Measurements from ENCODE around the gene WDPCP. TPM values are rescaled to one million over a fixed set of nuclear protein-coding genes. Genes with fewer than 3 reads are reported as not detected.

Gene WDPCP
- total and polyA plus RNA-seq, 2 of the 13 experiments (the other 11 are each of a cell fraction or from before 2014, with no cell fraction given): 2.9 to 5.2 TPM

DNA sequence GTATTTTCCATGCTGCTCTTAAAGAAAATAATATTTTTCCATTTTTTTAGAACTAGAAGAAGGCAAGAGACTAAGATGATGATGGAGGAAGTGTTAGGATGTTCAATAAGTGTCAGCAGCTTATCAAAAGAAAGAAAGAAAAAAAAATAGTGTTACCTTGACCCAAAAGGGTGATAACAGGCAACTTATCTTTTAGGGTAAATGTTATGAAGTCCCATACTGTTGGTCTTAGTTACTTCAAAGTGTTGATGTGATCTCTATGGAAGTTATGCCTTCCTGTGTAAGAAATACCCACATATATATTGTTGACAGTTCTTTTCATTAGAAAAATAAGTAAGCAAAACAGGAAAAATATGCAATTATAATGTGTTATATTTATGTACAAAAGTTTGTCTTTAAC lies 394.1 kb downstream of the WDPCP start (continued):
- TF ChIP-seq, protein P1, sequence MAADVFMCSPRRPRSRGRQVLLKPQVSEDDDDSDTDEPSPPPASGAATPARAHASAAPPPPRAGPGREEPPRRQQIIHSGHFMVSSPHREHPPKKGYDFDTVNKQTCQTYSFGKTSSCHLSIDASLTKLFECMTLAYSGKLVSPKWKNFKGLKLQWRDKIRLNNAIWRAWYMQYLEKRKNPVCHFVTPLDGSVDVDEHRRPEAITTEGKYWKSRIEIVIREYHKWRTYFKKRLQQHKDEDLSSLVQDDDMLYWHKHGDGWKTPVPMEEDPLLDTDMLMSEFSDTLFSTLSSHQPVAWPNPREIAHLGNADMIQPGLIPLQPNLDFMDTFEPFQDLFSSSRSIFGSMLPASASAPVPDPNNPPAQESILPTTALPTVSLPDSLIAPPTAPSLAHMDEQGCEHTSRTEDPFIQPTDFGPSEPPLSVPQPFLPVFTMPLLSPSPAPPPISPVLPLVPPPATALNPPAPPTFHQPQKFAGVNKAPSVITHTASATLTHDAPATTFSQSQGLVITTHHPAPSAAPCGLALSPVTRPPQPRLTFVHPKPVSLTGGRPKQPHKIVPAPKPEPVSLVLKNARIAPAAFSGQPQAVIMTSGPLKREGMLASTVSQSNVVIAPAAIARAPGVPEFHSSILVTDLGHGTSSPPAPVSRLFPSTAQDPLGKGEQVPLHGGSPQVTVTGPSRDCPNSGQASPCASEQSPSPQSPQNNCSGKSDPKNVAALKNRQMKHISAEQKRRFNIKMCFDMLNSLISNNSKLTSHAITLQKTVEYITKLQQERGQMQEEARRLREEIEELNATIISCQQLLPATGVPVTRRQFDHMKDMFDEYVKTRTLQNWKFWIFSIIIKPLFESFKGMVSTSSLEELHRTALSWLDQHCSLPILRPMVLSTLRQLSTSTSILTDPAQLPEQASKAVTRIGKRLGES (CRISPR knock-in tag; IDR thresholded peaks at IDR 0.05; ENCODE audit: borderline replicate concordance): no peak
- TF ChIP-seq ZNF224 (CRISPR knock-in tag; IDR thresholded peaks at IDR 0.05) (no peak), ZNF660 (CRISPR knock-in tag; IDR thresholded peaks at IDR 0.05; ENCODE audit: borderline replicate concordance, low read depth) (no peak), ZNF446 (CRISPR knock-in tag; IDR thresholded peaks at IDR 0.05) (no peak), ZNF33B (CRISPR knock-in tag; IDR thresholded peaks at IDR 0.05) (no peak), HNRNPL (IDR thresholded peaks at IDR 0.05; ENCODE audit: low read depth, low read length) (no peak), BRCA1 (CRISPR knock-in tag; IDR thresholded peaks at IDR 0.05) (no peak), FOXK2 (IDR thresholded peaks at IDR 0.05) (no peak), TSC22D2 (CRISPR knock-in tag; IDR thresholded peaks at IDR 0.05; ENCODE audit: borderline replicate concordance) (no peak), ZBTB8A (CRISPR knock-in tag; IDR thresholded peaks at IDR 0.05; ENCODE audit: borderline replicate concordance, low read depth) (no peak), HOXA5 (CRISPR knock-in tag; IDR thresholded peaks at IDR 0.05) (no peak), ZNF75D (CRISPR knock-in tag; IDR thresholded peaks at IDR 0.05; ENCODE audit: borderline replicate concordance) (no peak), ZNF468 (CRISPR knock-in tag; IDR thresholded peaks at IDR 0.05) (no peak)
- TF ChIP-seq, protein P2, sequence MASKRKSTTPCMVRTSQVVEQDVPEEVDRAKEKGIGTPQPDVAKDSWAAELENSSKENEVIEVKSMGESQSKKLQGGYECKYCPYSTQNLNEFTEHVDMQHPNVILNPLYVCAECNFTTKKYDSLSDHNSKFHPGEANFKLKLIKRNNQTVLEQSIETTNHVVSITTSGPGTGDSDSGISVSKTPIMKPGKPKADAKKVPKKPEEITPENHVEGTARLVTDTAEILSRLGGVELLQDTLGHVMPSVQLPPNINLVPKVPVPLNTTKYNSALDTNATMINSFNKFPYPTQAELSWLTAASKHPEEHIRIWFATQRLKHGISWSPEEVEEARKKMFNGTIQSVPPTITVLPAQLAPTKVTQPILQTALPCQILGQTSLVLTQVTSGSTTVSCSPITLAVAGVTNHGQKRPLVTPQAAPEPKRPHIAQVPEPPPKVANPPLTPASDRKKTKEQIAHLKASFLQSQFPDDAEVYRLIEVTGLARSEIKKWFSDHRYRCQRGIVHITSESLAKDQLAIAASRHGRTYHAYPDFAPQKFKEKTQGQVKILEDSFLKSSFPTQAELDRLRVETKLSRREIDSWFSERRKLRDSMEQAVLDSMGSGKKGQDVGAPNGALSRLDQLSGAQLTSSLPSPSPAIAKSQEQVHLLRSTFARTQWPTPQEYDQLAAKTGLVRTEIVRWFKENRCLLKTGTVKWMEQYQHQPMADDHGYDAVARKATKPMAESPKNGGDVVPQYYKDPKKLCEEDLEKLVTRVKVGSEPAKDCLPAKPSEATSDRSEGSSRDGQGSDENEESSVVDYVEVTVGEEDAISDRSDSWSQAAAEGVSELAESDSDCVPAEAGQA (IDR thresholded peaks at IDR 0.05; ENCODE audit: low read depth): no peak
- TF ChIP-seq, protein P2 (CRISPR knock-in tag; IDR thresholded peaks at IDR 0.05; ENCODE audit: borderline replicate concordance): no peak
- TF ChIP-seq, protein P3, sequence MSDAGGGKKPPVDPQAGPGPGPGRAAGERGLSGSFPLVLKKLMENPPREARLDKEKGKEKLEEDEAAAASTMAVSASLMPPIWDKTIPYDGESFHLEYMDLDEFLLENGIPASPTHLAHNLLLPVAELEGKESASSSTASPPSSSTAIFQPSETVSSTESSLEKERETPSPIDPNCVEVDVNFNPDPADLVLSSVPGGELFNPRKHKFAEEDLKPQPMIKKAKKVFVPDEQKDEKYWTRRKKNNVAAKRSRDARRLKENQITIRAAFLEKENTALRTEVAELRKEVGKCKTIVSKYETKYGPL (CRISPR knock-in tag; IDR thresholded peaks at IDR 0.05): no peak
- TF ChIP-seq, protein P4, sequence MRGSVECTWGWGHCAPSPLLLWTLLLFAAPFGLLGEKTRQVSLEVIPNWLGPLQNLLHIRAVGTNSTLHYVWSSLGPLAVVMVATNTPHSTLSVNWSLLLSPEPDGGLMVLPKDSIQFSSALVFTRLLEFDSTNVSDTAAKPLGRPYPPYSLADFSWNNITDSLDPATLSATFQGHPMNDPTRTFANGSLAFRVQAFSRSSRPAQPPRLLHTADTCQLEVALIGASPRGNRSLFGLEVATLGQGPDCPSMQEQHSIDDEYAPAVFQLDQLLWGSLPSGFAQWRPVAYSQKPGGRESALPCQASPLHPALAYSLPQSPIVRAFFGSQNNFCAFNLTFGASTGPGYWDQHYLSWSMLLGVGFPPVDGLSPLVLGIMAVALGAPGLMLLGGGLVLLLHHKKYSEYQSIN (CRISPR knock-in tag; IDR thresholded peaks at IDR 0.05; ENCODE audit: borderline replicate concordance): no peak
- TF ChIP-seq, protein P5, sequence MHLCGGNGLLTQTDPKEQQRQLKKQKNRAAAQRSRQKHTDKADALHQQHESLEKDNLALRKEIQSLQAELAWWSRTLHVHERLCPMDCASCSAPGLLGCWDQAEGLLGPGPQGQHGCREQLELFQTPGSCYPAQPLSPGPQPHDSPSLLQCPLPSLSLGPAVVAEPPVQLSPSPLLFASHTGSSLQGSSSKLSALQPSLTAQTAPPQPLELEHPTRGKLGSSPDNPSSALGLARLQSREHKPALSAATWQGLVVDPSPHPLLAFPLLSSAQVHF (CRISPR knock-in tag; IDR thresholded peaks at IDR 0.05): no peak

Measured in HepG2 (cell line).